ENCODE results near the gene CD99L2.
A peak's percentile ranks its signal among the peaks of the same experiment; 100 is the strongest.

The CD99L2 gene

GRCh38 chrX:150761176-150761818, 137.2 kb downstream of the CD99L2 start:
- DNase-seq: no peak

GRCh38 chrX:150759568-150760416, 138.7 kb downstream of the CD99L2 start:
- DNase-seq: no peak

- DNase-seq: no peak
Observed at GRCh38 chrX:150757371-150757770, 141.1 kb downstream of the CD99L2 start.

- DNase-seq: no peak
Observed at GRCh38 chrX:150753968-150754367, 144.5 kb downstream of the CD99L2 start.

- no peak for DNase-seq
Observed at GRCh38 chrX:150753357-150753756, 145.1 kb downstream of the CD99L2 start.

- no peak for DNase-seq
Observed at GRCh38 chrX:150752124-150752523, 146.3 kb downstream of the CD99L2 start.

GRCh38 chrX:150736475-150736874, 162.0 kb downstream of the CD99L2 start:
- no peak for DNase-seq

- peak; percentile 17 to 35 for DNase-seq
Observed at GRCh38 chrX:150731795-150732194, 166.7 kb downstream of the CD99L2 start.

- DNase-seq: no peak
Observed at GRCh38 chrX:150730719-150731118, 167.7 kb downstream of the CD99L2 start.

GRCh38 chrX:150729956-150730355, 168.5 kb downstream of the CD99L2 start:
- no peak for DNase-seq

- DNase-seq: no peak
Observed at GRCh38 chrX:150719621-150720020, 178.8 kb downstream of the CD99L2 start.

All from stimulated activated CD4-positive, alpha-beta T cell treated with anti-CD3 and anti-CD28 coated beads, Interleukin-4, amount 100 ng/mL, for 4 hours (primary cell).